Osteocyte (in vitro differentiated cells): Measurements from ENCODE around the gene SYNDIG1. TPM values are rescaled to one million over a fixed set of nuclear protein-coding genes. Genes with fewer than 3 reads are reported as not detected.

Source experiments
- DNase-seq: peaks from one replicate; pipeline ENCODE4 v3.0.0; 2021; ENCODE audit warnings: mixed read lengths; ENCODE audit not compliant: unreplicated experiment; ENCODE audit errors: extremely low spot score
- H3K27ac Mint-ChIP-seq: one replicate; pipeline ENCODE4 v1.8.0; 2021; ENCODE audit warnings: mild to moderate bottlenecking, mixed read lengths; ENCODE audit not compliant: unreplicated experiment
- H3K27me3 Mint-ChIP-seq: one replicate; pipeline ENCODE4 v1.8.0; 2021; ENCODE audit warnings: mixed read lengths; ENCODE audit not compliant: unreplicated experiment
- H3K36me3 Mint-ChIP-seq: one replicate; pipeline ENCODE4 v1.8.0; 2021; ENCODE audit warnings: mixed read lengths; ENCODE audit not compliant: unreplicated experiment
- H3K4me1 Mint-ChIP-seq: one replicate; pipeline ENCODE4 v1.8.0; 2021; ENCODE audit warnings: mixed read lengths; ENCODE audit not compliant: unreplicated experiment
- H3K4me3 Mint-ChIP-seq: one replicate; pipeline ENCODE4 v1.8.0; 2021; ENCODE audit warnings: mild to moderate bottlenecking, moderate library complexity, mixed read lengths; ENCODE audit not compliant: unreplicated experiment
- H3K9me3 Mint-ChIP-seq: one replicate; pipeline ENCODE4 v1.8.0; 2021; ENCODE audit warnings: mixed read lengths; ENCODE audit not compliant: unreplicated experiment
- CTCF ChIP-seq: fragments of 200-600 bp; sonication (generic); IDR thresholded peaks from 2 replicates; pipeline ENCODE4 v1.5.0; 2021; ENCODE audit warnings: antibody characterized with exemption, mild to moderate bottlenecking, moderate library complexity
- total RNA-seq: library from RNA; stranded (reverse); gene quantifications from 2 replicates; pipeline ENCODE4 v1.2.1, GENCODE V29; 2021

SYNDIG1 gene
- total RNA-seq, 1 donor from 2014 or later, result 0.40 TPM

GRCh38 chr20:24578567-24579415, 109.4 kb downstream of the SYNDIG1 start:
- Mint-ChIP-seq H3K9me3 (peaks cover 4% of the 10 kb centered on the region), H3K4me3 (no peak overlapping the region), H3K27me3 (no peaks in the 10 kb centered on the region)

GRCh38 chr20:24579475-24579874, 110.0 kb downstream of the SYNDIG1 start:
- DNase-seq, result peak; percentile 68
- peaks cover 4% of the 10 kb centered on the region for H3K9me3 Mint-ChIP-seq
- no peaks in the 10 kb centered on the region for H3K27me3 Mint-ChIP-seq
- H3K36me3 Mint-ChIP-seq, result no peaks in the 10 kb centered on the region
- H3K4me1 Mint-ChIP-seq, result no peaks in the 10 kb centered on the region
- TF ChIP-seq CTCF, result no peak
- no peak overlapping the region for H3K27ac Mint-ChIP-seq
- no peak overlapping the region for H3K4me3 Mint-ChIP-seq

More at GRCh38 chr20:24578567-24579415, 109.4 kb downstream of the SYNDIG1 start:
- DNase-seq, result peak; percentile 76
- Mint-ChIP-seq H3K36me3 (no peaks in the 10 kb centered on the region), H3K27ac (no peak overlapping the region), H3K4me1 (no peaks in the 10 kb centered on the region)
- no peak for TF ChIP-seq CTCF

GRCh38 chr20:24580006-24580405, 110.6 kb downstream of the SYNDIG1 start:
- Mint-ChIP-seq H3K27ac (no peak overlapping the region), H3K27me3 (no peaks in the 10 kb centered on the region), H3K36me3 (no peaks in the 10 kb centered on the region), H3K9me3 (peaks cover 4% of the 10 kb centered on the region), H3K4me3 (no peak overlapping the region), H3K4me1 (no peaks in the 10 kb centered on the region)
- no peak for TF ChIP-seq CTCF
- no peak for DNase-seq

GRCh38 chr20:24580855-24581254, 111.4 kb downstream of the SYNDIG1 start:
- Mint-ChIP-seq H3K4me3 (no peak overlapping the region), H3K27me3 (no peaks in the 10 kb centered on the region), H3K36me3 (no peaks in the 10 kb centered on the region), H3K4me1 (no peaks in the 10 kb centered on the region), H3K27ac (no peak overlapping the region), H3K9me3 (peaks cover 4% of the 10 kb centered on the region)
- TF ChIP-seq CTCF, result no peak
- DNase-seq, result peak; percentile 69

- Mint-ChIP-seq H3K27ac (no peak overlapping the region), H3K4me3 (no peak overlapping the region)
- TF ChIP-seq CTCF, result no peak
Measured at GRCh38 chr20:24581443-24582170, 112.2 kb downstream of the SYNDIG1 start.

More at GRCh38 chr20:24581443-24582170, 112.2 kb downstream of the SYNDIG1 start:
- H3K27me3 Mint-ChIP-seq, result no peaks in the 10 kb centered on the region
- DNase-seq, result peak; percentile 67
- no peaks in the 10 kb centered on the region for H3K4me1 Mint-ChIP-seq
- H3K36me3 Mint-ChIP-seq, result no peaks in the 10 kb centered on the region
- peaks cover 4% of the 10 kb centered on the region for H3K9me3 Mint-ChIP-seq
